ENCODE data around the gene SIGLEC15.

DNA sequence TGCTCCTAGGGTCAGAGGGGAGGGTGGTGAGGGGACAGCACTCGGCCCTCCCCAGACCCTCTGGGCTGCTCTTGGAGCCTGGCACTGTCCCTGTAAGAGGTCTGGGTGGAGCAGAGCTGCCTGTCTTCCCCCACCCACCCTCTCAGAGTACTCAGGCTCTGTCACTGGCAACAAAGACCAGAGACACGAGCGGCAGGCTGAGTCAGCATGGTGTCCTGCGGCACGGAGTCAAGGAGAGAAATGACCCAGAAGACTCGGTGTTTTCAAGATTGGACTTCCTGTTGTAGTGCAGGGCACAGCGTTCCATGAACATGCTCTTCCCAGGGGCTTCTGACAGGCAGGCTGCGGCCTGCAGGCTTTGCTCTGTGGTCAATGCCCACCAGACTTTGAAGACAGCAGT lies 19.9 kb downstream of the SIGLEC15 start:
- no peak for TF ChIP-seq CTCF (conservative IDR thresholded peaks at IDR 0.05)
- no peak for TF ChIP-seq ZFX (IDR thresholded peaks at IDR 0.05)
